Measurements from ENCODE around the gene GALNT5. TPM values are rescaled to one million over a fixed set of nuclear protein-coding genes. Genes with fewer than 3 reads are reported as not detected.
"Not testable (repeated sequence)": the region's sequence is repeated elsewhere in the genome, so short reads cannot be mapped to it uniquely, and the experiment has no call there.

The GALNT5 gene
- total RNA-seq, 1 donor from 2014 or later: not detected

DNA sequence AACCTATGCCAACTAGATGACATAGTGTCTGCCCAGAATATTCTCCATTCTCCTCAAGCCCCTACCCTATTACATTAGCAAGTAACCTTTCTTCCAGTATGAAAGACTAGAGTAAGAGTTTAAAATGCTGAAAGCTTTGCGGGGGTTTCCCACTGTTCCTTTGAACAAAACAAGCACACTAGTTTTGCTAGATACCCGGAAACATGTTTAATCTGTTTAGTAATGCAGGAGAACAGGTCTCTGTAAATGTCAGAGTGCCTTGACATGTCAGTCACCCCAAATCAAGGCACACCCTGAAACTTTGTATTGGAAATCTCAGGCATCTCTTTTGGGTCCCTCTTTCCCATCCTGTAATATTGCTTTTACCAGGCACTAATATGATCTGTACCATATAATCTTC, 11.6 kb downstream of the GALNT5 start:
- H3F3A ChIP-seq (ENCODE audit: low read depth): no peaks in the 10 kb centered on the region
- no peaks in the 10 kb centered on the region for H4K20me1 ChIP-seq (ENCODE audit: low read depth)
- no peak overlapping the region for H3K4me2 ChIP-seq
- no peak for DNase-seq (ENCODE audit: low spot score)
- no peak overlapping the region for H3K9ac ChIP-seq
- H3K4me3 Mint-ChIP-seq: no peak overlapping the region
- no peaks in the 10 kb centered on the region for H3K9me3 Mint-ChIP-seq
- TF ChIP-seq, protein P1, sequence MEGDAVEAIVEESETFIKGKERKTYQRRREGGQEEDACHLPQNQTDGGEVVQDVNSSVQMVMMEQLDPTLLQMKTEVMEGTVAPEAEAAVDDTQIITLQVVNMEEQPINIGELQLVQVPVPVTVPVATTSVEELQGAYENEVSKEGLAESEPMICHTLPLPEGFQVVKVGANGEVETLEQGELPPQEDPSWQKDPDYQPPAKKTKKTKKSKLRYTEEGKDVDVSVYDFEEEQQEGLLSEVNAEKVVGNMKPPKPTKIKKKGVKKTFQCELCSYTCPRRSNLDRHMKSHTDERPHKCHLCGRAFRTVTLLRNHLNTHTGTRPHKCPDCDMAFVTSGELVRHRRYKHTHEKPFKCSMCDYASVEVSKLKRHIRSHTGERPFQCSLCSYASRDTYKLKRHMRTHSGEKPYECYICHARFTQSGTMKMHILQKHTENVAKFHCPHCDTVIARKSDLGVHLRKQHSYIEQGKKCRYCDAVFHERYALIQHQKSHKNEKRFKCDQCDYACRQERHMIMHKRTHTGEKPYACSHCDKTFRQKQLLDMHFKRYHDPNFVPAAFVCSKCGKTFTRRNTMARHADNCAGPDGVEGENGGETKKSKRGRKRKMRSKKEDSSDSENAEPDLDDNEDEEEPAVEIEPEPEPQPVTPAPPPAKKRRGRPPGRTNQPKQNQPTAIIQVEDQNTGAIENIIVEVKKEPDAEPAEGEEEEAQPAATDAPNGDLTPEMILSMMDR (IDR thresholded peaks at IDR 0.05): no peak
- no peak for TF ChIP-seq EZH2phosphoT487 (IDR thresholded peaks at IDR 0.05)
- TF ChIP-seq EZH2 (IDR thresholded peaks at IDR 0.05): no peak
- no peak overlapping the region for H2AFZ ChIP-seq (replicated peaks)
- H3K79me2 ChIP-seq (ENCODE audit: low read depth): no peaks in the 10 kb centered on the region
- H3K36me3 Mint-ChIP-seq: no peaks in the 10 kb centered on the region
- H3K4me1 Mint-ChIP-seq: peaks cover 13% of the 10 kb centered on the region
- H3K4me3 ChIP-seq: no peak overlapping the region
- no peak overlapping the region for H3K27ac ChIP-seq
- no peaks in the 10 kb centered on the region for H3K9me3 ChIP-seq (ENCODE audit: low read depth)
- no peaks in the 10 kb centered on the region for H3K36me3 ChIP-seq
- H3K27me3 Mint-ChIP-seq (ENCODE audit: insufficient read depth, low read depth): no peaks in the 10 kb centered on the region
- H3K27me3 ChIP-seq: no peaks in the 10 kb centered on the region
- peaks cover 30% of the 10 kb centered on the region for H3K4me1 ChIP-seq
- H3K27ac Mint-ChIP-seq: no peak overlapping the region

DNA sequence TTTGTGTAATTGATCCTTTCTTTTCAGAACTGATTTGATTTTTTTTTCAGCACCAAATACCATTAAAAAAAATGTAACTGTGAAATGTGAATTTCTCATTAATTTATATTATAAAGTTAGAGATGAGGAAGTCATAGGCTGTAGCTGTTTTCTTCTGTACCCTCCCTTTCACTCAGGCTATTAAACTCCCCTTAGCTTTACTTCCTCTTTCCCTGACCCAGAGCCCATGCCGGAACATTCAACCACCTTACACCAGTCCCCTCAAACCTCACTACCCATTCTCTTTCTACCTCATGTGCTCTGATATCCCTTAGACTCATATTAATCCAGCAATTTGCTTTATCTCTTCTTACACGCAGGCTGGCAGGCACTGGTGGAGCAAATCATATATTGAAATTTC, 12.4 kb downstream of the GALNT5 start:
- Mint-ChIP-seq H3K9me3 (peaks cover 2% of the 10 kb centered on the region), H3K27ac (no peak overlapping the region), H3K27me3 (ENCODE audit: insufficient read depth, low read depth) (no peaks in the 10 kb centered on the region), H3K4me1 (peaks cover 5% of the 10 kb centered on the region), H3K36me3 (no peaks in the 10 kb centered on the region), H3K4me3 (no peak overlapping the region)
- Histone ChIP-seq H3K9me3 (ENCODE audit: low read depth) (no peaks in the 10 kb centered on the region), H3K79me2 (ENCODE audit: low read depth) (no peaks in the 10 kb centered on the region), H3K4me3 (no peak overlapping the region), H3K27ac (no peak overlapping the region), H3K4me1 (peaks cover 21% of the 10 kb centered on the region), H3K4me2 (no peak overlapping the region), H3F3A (ENCODE audit: low read depth) (no peaks in the 10 kb centered on the region), H3K36me3 (no peaks in the 10 kb centered on the region), H2AFZ (replicated peaks) (no peak overlapping the region), H4K20me1 (ENCODE audit: low read depth) (no peaks in the 10 kb centered on the region), H3K9ac (no peak overlapping the region), H3K27me3 (no peaks in the 10 kb centered on the region)
- DNase-seq (ENCODE audit: low spot score): no peak
- TF ChIP-seq EZH2phosphoT487 (IDR thresholded peaks at IDR 0.05) (no peak), EZH2 (IDR thresholded peaks at IDR 0.05) (no peak)
- TF ChIP-seq, protein P1 (IDR thresholded peaks at IDR 0.05): no peak

DNA sequence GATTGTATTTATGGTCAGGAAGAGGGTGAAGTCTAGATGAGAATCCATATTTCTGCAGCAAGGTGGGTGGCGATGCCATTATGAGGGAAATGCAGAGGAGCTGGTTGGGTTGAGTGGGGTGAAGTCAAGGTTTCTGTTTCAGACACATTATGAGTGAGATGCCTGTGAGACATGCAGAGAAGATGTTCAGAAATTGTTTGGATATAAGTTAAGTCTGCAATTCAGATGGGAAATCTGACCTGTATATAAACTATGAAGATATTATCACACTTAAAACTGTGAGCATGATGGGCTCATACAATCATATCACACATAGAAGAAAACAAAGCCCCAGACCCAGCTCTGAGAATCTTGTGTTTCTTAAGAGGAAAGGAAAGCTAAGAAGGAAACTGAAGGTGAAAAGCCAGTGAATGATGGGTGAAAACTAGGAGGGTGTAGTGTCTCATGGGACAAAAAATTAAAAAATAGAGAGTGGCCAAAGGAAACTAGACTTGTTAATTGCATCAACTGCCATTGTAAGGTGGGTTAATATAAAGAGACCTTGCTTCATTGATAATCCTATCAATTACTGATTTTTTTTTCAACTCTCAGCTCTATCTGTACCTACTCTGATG, 14.2 kb downstream of the GALNT5 start:
- peaks cover 5% of the 10 kb centered on the region for H3K9me3 Mint-ChIP-seq
- DNase-seq (ENCODE audit: low spot score): no peak
- Histone ChIP-seq H2AFZ (replicated peaks) (no peak overlapping the region), H3F3A (ENCODE audit: low read depth) (no peaks in the 10 kb centered on the region), H3K27me3 (no peaks in the 10 kb centered on the region), H3K4me2 (no peak overlapping the region), H3K9ac (no peak overlapping the region), H3K27ac (no peak overlapping the region), H3K4me3 (no peak overlapping the region), H4K20me1 (ENCODE audit: low read depth) (no peaks in the 10 kb centered on the region), H3K79me2 (ENCODE audit: low read depth) (no peaks in the 10 kb centered on the region), H3K9me3 (ENCODE audit: low read depth) (no peaks in the 10 kb centered on the region), H3K36me3 (no peaks in the 10 kb centered on the region), H3K4me1 (peaks cover 8% of the 10 kb centered on the region)
- H3K4me3 Mint-ChIP-seq: no peak overlapping the region
- H3K27me3 Mint-ChIP-seq (ENCODE audit: insufficient read depth, low read depth): no peaks in the 10 kb centered on the region
- H3K4me1 Mint-ChIP-seq: peaks cover 2% of the 10 kb centered on the region
- H3K27ac Mint-ChIP-seq: no peak overlapping the region
- no peaks in the 10 kb centered on the region for H3K36me3 Mint-ChIP-seq
- TF ChIP-seq EZH2 (IDR thresholded peaks at IDR 0.05) (no peak), EZH2phosphoT487 (IDR thresholded peaks at IDR 0.05) (no peak)
- TF ChIP-seq, protein P1 (IDR thresholded peaks at IDR 0.05): no peak

DNA sequence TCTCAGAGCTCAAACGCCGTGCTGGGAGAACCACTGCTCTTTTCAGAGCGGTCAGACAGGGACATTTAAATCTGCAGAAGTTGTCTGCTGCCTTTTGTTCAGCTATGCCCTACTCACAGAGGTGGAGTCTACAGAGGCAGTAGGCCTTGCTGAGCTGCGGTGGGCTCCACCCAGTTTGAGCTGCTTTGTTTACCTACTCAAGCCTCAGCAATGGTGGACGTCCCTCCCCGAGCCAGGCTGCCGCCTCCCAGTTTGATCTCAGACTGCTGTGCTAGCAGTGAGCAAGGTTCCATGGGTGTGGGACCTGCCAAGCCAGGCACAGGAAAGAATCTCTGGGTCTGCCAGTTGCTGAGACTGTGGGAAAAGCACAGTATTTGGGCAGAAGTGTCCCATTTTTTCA, 21.8 kb downstream of the GALNT5 start:
- H3K27me3 Mint-ChIP-seq (ENCODE audit: insufficient read depth, low read depth); H3K79me2 ChIP-seq (ENCODE audit: low read depth); H3K9me3 ChIP-seq (ENCODE audit: low read depth); H3K27ac Mint-ChIP-seq; H3K4me1 Mint-ChIP-seq; H3K4me3 Mint-ChIP-seq; H3K4me1 ChIP-seq; H3K36me3 ChIP-seq; H3K4me3 ChIP-seq; H3F3A ChIP-seq (ENCODE audit: low read depth); DNase-seq (ENCODE audit: low spot score); H3K27me3 ChIP-seq; H4K20me1 ChIP-seq (ENCODE audit: low read depth); H3K27ac ChIP-seq; H3K4me2 ChIP-seq; H3K9ac ChIP-seq; H3K36me3 Mint-ChIP-seq: not testable (repeated sequence)
- H2AFZ ChIP-seq (replicated peaks): peak overlapping the region; percentile 85
- peaks cover 11% of the 10 kb centered on the region for H3K9me3 Mint-ChIP-seq
